Osteocyte (in vitro differentiated cells): ENCODE results near the gene TMEM242. TPM values are rescaled to one million over a fixed set of nuclear protein-coding genes. Genes with fewer than 3 reads are reported as not detected.

Experiments used
- DNase-seq: peaks from one replicate; pipeline ENCODE4 v3.0.0; 2021; ENCODE audit warnings: mixed read lengths; ENCODE audit not compliant: unreplicated experiment; ENCODE audit errors: extremely low spot score
- H3K27ac Mint-ChIP-seq: one replicate; pipeline ENCODE4 v1.8.0; 2021; ENCODE audit warnings: mild to moderate bottlenecking, mixed read lengths; ENCODE audit not compliant: unreplicated experiment
- H3K27me3 Mint-ChIP-seq: one replicate; pipeline ENCODE4 v1.8.0; 2021; ENCODE audit warnings: mixed read lengths; ENCODE audit not compliant: unreplicated experiment
- H3K36me3 Mint-ChIP-seq: one replicate; pipeline ENCODE4 v1.8.0; 2021; ENCODE audit warnings: mixed read lengths; ENCODE audit not compliant: unreplicated experiment
- H3K4me1 Mint-ChIP-seq: one replicate; pipeline ENCODE4 v1.8.0; 2021; ENCODE audit warnings: mixed read lengths; ENCODE audit not compliant: unreplicated experiment
- H3K4me3 Mint-ChIP-seq: one replicate; pipeline ENCODE4 v1.8.0; 2021; ENCODE audit warnings: mild to moderate bottlenecking, moderate library complexity, mixed read lengths; ENCODE audit not compliant: unreplicated experiment
- H3K9me3 Mint-ChIP-seq: one replicate; pipeline ENCODE4 v1.8.0; 2021; ENCODE audit warnings: mixed read lengths; ENCODE audit not compliant: unreplicated experiment
- total RNA-seq: library from RNA; stranded (reverse); gene quantifications from 2 replicates; pipeline ENCODE4 v1.2.1, GENCODE V29; 2021
- TF ChIP-seq, protein P1 (sequence below): fragments of 200-600 bp; sonication (generic); IDR thresholded peaks from 2 replicates; pipeline ENCODE4 v1.5.0; 2021; ENCODE audit warnings: antibody characterized with exemption, mild to moderate bottlenecking, moderate library complexity

The TMEM242 gene
- total RNA-seq, 1 donor from 2014 or later, result 12.7 TPM

GRCh38 chr6:157283330-157283898 is 39.9 kb downstream of the TMEM242 start:
- Mint-ChIP-seq H3K9me3 (no peaks in the 10 kb centered on the region), H3K36me3 (peaks cover 5% of the 10 kb centered on the region), H3K27ac (no peak overlapping the region), H3K27me3 (peaks cover 2% of the 10 kb centered on the region), H3K4me1 (peaks cover 2% of the 10 kb centered on the region), H3K4me3 (no peak overlapping the region)
- peak; percentile 67 for DNase-seq
- TF ChIP-seq, protein P1, sequence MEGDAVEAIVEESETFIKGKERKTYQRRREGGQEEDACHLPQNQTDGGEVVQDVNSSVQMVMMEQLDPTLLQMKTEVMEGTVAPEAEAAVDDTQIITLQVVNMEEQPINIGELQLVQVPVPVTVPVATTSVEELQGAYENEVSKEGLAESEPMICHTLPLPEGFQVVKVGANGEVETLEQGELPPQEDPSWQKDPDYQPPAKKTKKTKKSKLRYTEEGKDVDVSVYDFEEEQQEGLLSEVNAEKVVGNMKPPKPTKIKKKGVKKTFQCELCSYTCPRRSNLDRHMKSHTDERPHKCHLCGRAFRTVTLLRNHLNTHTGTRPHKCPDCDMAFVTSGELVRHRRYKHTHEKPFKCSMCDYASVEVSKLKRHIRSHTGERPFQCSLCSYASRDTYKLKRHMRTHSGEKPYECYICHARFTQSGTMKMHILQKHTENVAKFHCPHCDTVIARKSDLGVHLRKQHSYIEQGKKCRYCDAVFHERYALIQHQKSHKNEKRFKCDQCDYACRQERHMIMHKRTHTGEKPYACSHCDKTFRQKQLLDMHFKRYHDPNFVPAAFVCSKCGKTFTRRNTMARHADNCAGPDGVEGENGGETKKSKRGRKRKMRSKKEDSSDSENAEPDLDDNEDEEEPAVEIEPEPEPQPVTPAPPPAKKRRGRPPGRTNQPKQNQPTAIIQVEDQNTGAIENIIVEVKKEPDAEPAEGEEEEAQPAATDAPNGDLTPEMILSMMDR, result no peak

DNA sequence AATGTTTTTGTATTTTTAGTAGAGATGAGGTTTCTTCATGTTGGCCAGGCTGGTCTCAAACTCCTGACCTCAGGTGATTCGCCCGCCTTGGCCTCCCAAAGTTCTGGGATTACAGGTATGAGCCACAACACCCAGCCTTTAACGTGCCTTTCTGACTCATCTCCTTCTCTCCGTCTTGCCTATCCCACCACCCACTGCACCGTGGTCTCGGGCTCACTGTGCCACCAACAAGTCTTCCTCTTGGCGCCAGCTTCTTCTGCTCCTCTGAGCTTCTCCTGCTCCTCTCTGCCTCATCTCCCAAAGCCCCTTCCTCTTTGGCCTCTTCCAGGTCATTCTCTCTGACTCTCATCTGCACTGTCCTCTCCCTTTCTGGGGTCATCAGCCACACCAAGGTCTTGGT is 41.0 kb downstream of the TMEM242 start:
- no peaks in the 10 kb centered on the region for H3K36me3 Mint-ChIP-seq
- H3K9me3 Mint-ChIP-seq, result no peaks in the 10 kb centered on the region
- peak; percentile 66 for DNase-seq
- TF ChIP-seq, protein P1, result no peak
- peaks cover 2% of the 10 kb centered on the region for H3K27me3 Mint-ChIP-seq
- peaks cover 3% of the 10 kb centered on the region for H3K4me1 Mint-ChIP-seq
- H3K27ac Mint-ChIP-seq, result no peak overlapping the region
- no peak overlapping the region for H3K4me3 Mint-ChIP-seq

DNA sequence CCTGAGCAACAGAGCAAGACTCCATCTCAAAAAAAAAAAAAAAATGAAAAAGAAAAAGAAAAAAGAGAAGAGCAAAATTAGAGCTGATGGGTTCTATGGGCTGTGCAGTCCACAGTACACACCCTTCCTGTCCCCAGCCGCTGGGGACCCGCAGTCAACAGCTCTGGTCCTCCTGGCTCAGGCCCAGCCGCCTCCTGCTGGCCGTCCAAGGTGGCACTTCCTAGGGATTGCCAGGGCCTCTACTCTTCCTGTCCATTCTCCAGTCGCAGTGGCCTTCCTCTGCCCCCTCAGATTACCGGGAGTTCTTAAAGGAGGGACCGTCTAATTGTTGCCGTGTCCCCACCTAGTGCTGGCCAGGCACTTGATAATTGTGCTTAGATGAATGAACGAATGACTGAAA is 41.7 kb downstream of the TMEM242 start:
- no peaks in the 10 kb centered on the region for H3K9me3 Mint-ChIP-seq
- peaks cover 3% of the 10 kb centered on the region for H3K4me1 Mint-ChIP-seq
- H3K27me3 Mint-ChIP-seq, result peaks cover 2% of the 10 kb centered on the region
- no peak overlapping the region for H3K4me3 Mint-ChIP-seq
- H3K36me3 Mint-ChIP-seq, result no peaks in the 10 kb centered on the region
- H3K27ac Mint-ChIP-seq, result no peak overlapping the region
- peak; percentile 32 for DNase-seq
- TF ChIP-seq, protein P1, result peak; percentile 13

DNA sequence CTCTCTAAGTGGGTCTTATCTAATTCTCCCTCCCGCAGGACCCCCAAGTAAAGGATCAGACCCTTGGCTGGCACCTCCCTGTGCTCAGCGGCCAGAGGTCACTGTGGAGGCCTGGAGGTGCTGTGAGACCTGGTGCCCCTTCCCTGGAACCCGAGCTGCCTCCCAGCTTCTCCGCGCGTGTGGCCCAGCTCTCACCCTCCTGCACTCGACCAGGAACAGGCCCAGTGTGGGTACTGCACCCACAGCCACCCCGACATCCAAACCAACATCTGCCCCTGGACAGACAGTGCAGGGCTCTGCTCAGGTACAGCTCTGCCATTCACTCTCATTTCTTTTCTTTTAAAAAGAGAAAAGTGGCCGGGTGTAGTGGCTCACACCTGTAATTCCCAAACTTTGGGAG is 42.4 kb downstream of the TMEM242 start:
- H3K4me3 Mint-ChIP-seq, result no peak overlapping the region
- DNase-seq, result peak; percentile 38
- TF ChIP-seq, protein P1, result no peak
- H3K4me1 Mint-ChIP-seq, result peaks cover 3% of the 10 kb centered on the region
- H3K9me3 Mint-ChIP-seq, result no peaks in the 10 kb centered on the region
- H3K27ac Mint-ChIP-seq, result no peak overlapping the region
- H3K36me3 Mint-ChIP-seq, result no peaks in the 10 kb centered on the region
- H3K27me3 Mint-ChIP-seq, result peaks cover 2% of the 10 kb centered on the region

DNA sequence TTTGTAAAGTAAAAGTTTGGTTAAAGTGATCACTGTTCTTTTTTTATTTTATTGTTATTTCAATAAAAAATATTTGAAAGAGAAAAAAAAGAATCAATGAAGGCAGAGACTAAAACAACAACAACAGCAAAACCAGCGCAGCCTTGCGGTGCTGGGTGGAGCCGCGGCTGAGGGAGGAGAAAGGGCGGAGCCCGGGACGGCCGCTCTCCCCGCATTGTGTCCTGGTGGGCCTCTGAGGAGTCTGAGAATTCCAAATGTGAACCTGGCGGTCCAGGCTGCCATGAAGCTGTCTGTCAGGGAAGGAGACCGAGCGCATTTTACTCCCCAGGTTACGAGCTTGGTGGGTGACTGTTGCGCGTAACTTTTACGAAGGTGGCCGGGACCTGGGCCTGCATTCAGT is 43.2 kb downstream of the TMEM242 start:
- no peaks in the 10 kb centered on the region for H3K36me3 Mint-ChIP-seq
- H3K4me3 Mint-ChIP-seq, result no peak overlapping the region
- TF ChIP-seq, protein P1, result no peak
- peaks cover 2% of the 10 kb centered on the region for H3K27me3 Mint-ChIP-seq
- H3K9me3 Mint-ChIP-seq, result no peaks in the 10 kb centered on the region
- peak; percentile 46 for DNase-seq
- peaks cover 5% of the 10 kb centered on the region for H3K4me1 Mint-ChIP-seq
- no peak overlapping the region for H3K27ac Mint-ChIP-seq
